ENCODE measurements around the gene UNC13A.

UNC13A gene

GRCh38 chr19:17706750-17707181 lies 18.6 kb upstream of the UNC13A start:
- no peak for DNase-seq (ENCODE audit: low read depth)

GRCh38 chr19:17703824-17704463 lies 15.8 kb upstream of the UNC13A start:
- peak; percentile 70 for DNase-seq (ENCODE audit: low read depth)

GRCh38 chr19:17695198-17695597 lies 7.0 kb upstream of the UNC13A start:
- DNase-seq (ENCODE audit: low read depth) = no peak

GRCh38 chr19:17692566-17692965 lies 4.4 kb upstream of the UNC13A start:
- no peak for DNase-seq (ENCODE audit: low read depth)

GRCh38 chr19:17688853-17689595 lies 870 bp upstream of the UNC13A start:
- DNase-seq (ENCODE audit: low read depth) = no peak

- no peak for DNase-seq (ENCODE audit: low read depth)
These were observed 855 bp downstream of the UNC13A start for GRCh38 chr19:17687141-17687856.

- no peak for DNase-seq (ENCODE audit: low read depth)
These were observed 1.5 kb downstream of the UNC13A start for GRCh38 chr19:17686592-17687024.

- DNase-seq (ENCODE audit: low read depth) = no peak
These were observed 2.1 kb downstream of the UNC13A start for GRCh38 chr19:17686023-17686521.

GRCh38 chr19:17685451-17686022 lies 2.6 kb downstream of the UNC13A start:
- no peak for DNase-seq (ENCODE audit: low read depth)

- DNase-seq (ENCODE audit: low read depth) = no peak
These were observed 3.9 kb downstream of the UNC13A start for GRCh38 chr19:17684256-17684655.

- DNase-seq (ENCODE audit: low read depth) = no peak
These were observed 5.1 kb downstream of the UNC13A start for GRCh38 chr19:17683078-17683477.

GRCh38 chr19:17682273-17682672 lies 5.9 kb downstream of the UNC13A start:
- DNase-seq (ENCODE audit: low read depth) = no peak

- peak; percentile 27 for DNase-seq (ENCODE audit: low read depth)
These were observed 6.5 kb downstream of the UNC13A start for GRCh38 chr19:17681505-17682125.

GRCh38 chr19:17680230-17680722 lies 7.9 kb downstream of the UNC13A start:
- DNase-seq (ENCODE audit: low read depth) = peak; percentile 23

- DNase-seq (ENCODE audit: low read depth) = no peak
These were observed 8.5 kb downstream of the UNC13A start for GRCh38 chr19:17679526-17680229.

GRCh38 chr19:17678836-17679235 lies 9.3 kb downstream of the UNC13A start:
- no peak for DNase-seq (ENCODE audit: low read depth)

- DNase-seq (ENCODE audit: low read depth) = no peak
These were observed 11.2 kb downstream of the UNC13A start for GRCh38 chr19:17677002-17677401.

- no peak for DNase-seq (ENCODE audit: low read depth)
These were observed 11.9 kb downstream of the UNC13A start for GRCh38 chr19:17676295-17676694.

- no peak for DNase-seq (ENCODE audit: low read depth)
These were observed 14.0 kb downstream of the UNC13A start for GRCh38 chr19:17673937-17674799.

- DNase-seq (ENCODE audit: low read depth) = no peak
These were observed 16.2 kb downstream of the UNC13A start for GRCh38 chr19:17671906-17672305.
